Ascending aorta (tissue), 2 donors: ENCODE measurements around the gene TTC24. TPM values are rescaled to one million over a fixed set of nuclear protein-coding genes. Genes with fewer than 3 reads are reported as not detected.
A peak's percentile ranks its signal among the peaks of the same experiment; 100 is the strongest.

ENCODE experiments used
- DNase-seq, 2 donors: peaks; one replicate each; pipeline ENCODE4 v3.0.0-alpha.2; 2019; ENCODE audit warnings: low spot score in 2 of 2
- H3K27ac ChIP-seq, 2 donors: fragments of 200-600 bp; sonication (generic); one replicate each; pipeline ENCODE4 v1.5.1; 2016 to 2017; ENCODE audit warnings: mild to moderate bottlenecking in 1 of 2
- H3K27me3 ChIP-seq: fragments of 200-600 bp; sonication (generic); one replicate; pipeline ENCODE4 v1.5.1; 2017
- H3K36me3 ChIP-seq, 2 donors: fragments of 200-600 bp; sonication (generic); one replicate each; pipeline ENCODE4 v1.5.1; 2016
- H3K4me1 ChIP-seq, 2 donors: fragments of 200-600 bp; sonication (generic); one replicate each; pipeline ENCODE4 v1.5.1; 2016 to 2017; ENCODE audit warnings: mild to moderate bottlenecking in 1 of 2
- H3K4me3 ChIP-seq, 2 donors: fragments of 200-600 bp; sonication (generic); one replicate each; pipeline ENCODE4 v1.5.1; 2016 to 2017; ENCODE audit warnings: mild to moderate bottlenecking in 1 of 2
- H3K9me3 ChIP-seq, 2 donors: fragments of 200-600 bp; sonication (generic); one replicate each; pipeline ENCODE4 v1.5.1; 2016
- CTCF ChIP-seq, 3 experiments: fragments of 200-600 bp in 2 of 3; fragments of 450-650 bp in 1 of 3; sonication (generic) in 2 of 3; IDR thresholded peaks; one replicate each; pipeline ENCODE4 v1.5.1; 2016 to 2019; ENCODE audit warnings: antibody characterized with exemption in 3 of 3, mild to moderate bottlenecking in 1 of 3, moderate library complexity in 1 of 3
- intact Hi-C: fragments of 100-400 bp; cut with DNase I; formaldehyde crosslinking; loops from one replicate; pipeline ENCODE4 v1.15.1; 2023
- total RNA-seq: library from RNA; depleted of rRNA; stranded (reverse); fragments of >200 nt; gene quantifications from one replicate; pipeline ENCODE4 v1.1.0, GENCODE V29; 2016

The TTC24 gene
- total RNA-seq, 1 donor from 2014 or later, result not detected

- intact Hi-C loops, result no loop called here
- H3K27ac ChIP-seq, result no peak overlapping the region
- peaks cover 2 to 4% of the 10 kb centered on the region in 2 donors for H3K4me1 ChIP-seq
- no peaks in the 10 kb centered on the region for H3K9me3 ChIP-seq
- no peaks in the 10 kb centered on the region for H3K36me3 ChIP-seq
- H3K4me3 ChIP-seq, result no peak overlapping the region
- H3K27me3 ChIP-seq, result no peaks in the 10 kb centered on the region
- DNase-seq, result no peak
- TF ChIP-seq CTCF (IDR thresholded peaks at IDR 0.05), result no peak
Measured at GRCh38 chr1:156612666-156613065, 33.1 kb downstream of the TTC24 start.

GRCh38 chr1:156615946-156616345 is 36.4 kb downstream of the TTC24 start:
- no peak for TF ChIP-seq CTCF (IDR thresholded peaks at IDR 0.05)
- Histone ChIP-seq H3K27me3 (no peaks in the 10 kb centered on the region), H3K4me1 (peaks cover 2 to 4% of the 10 kb centered on the region in 2 donors), H3K36me3 (no peaks in the 10 kb centered on the region), H3K27ac (peak overlapping the region; percentile 1 to 10), H3K4me3 (no peak overlapping the region), H3K9me3 (no peaks in the 10 kb centered on the region)
- intact Hi-C loops, result no loop called here
- DNase-seq, result no peak

DNA sequence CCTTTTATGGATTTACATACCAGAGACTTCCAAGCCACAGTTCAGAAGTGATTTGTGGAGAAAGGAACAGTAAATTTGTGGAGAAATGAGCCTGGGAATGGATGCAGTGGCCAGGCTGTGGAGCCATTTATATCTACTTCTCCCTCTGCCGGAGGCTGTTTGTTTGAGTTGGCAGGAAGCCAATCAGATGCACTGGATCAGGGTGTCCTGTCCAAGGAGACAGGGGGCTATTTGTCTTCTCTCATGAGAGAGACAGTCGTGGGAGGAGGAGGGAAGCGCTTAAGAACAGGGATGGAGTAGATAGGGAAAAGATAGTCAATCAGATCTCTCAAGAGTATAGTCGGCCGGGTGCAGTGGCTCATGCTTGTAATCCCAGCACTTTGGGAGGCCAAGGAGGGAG is 36.9 kb downstream of the TTC24 start:
- Histone ChIP-seq H3K36me3 (no peaks in the 10 kb centered on the region), H3K9me3 (no peaks in the 10 kb centered on the region), H3K4me1 (peaks cover 2 to 4% of the 10 kb centered on the region in 2 donors), H3K4me3 (no peak overlapping the region), H3K27me3 (no peaks in the 10 kb centered on the region), H3K27ac (peak overlapping the region; percentile 1 to 10)
- no peak for TF ChIP-seq CTCF (IDR thresholded peaks at IDR 0.05)
- DNase-seq, result no peak
- intact Hi-C loops, result no loop called here

DNA sequence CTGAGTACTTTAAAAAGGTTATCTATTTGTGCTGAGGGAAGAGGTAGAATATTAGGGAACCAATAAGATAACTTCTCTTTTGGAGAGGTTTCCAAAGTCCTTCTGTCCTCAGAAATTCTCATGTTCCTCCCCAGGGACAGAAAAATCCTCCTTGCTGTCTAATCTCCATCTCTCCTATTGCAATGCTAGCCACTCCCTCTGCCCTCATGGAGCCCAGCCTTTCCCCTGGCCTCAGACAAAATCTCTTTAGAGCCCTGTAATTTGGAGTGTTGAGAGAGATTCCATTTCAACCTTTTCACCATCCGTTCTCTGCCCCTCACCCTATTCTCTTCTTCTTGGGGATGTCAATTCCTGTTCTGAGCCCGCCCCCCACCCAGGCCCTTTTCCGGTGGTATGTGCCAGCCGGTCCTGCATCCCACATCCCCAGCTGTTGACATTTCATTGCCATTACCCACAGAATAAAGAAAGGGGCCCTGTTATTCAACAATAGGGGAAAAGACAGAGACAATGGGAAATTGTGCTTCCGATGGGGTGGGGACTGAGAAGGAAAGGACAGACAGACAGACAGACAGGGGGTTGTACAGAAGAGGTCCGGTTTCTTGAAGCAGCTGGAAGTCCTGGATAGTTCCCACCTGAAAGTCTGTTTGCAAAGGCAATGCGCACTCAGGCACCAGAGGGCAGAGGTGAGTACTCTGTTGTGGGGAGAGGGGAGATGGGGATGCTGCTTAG is 39.5 kb downstream of the TTC24 start, which contains the start of gene HAPLN2:
TSS of gene HAPLN2 (plus strand) at position 563 of the 729 bp plus-strand sequence. CDS start 4,076 bp downstream, outside the sequence.
- Histone ChIP-seq H3K4me1 (peaks cover 4 to 5% of the 10 kb centered on the region in 2 donors), H3K27me3 (peaks cover 8% of the 10 kb centered on the region), H3K27ac (no peak within 1 kb of the TSS), H3K9me3 (no peaks in the 10 kb centered on the region), H3K36me3 (no peaks in the 10 kb centered on the region), H3K4me3 (no peak within 1 kb of the TSS)
- DNase-seq, result no peak
- TF ChIP-seq CTCF (IDR thresholded peaks at IDR 0.05), result peak in 1 of 3 experiments; percentile 13
- intact Hi-C loops, result no loop called here

- Histone ChIP-seq H3K4me3 (no peak overlapping the region), H3K4me1 (peaks cover 6 to 9% of the 10 kb centered on the region in 2 donors), H3K27me3 (peaks cover 11% of the 10 kb centered on the region), H3K27ac (no peak overlapping the region), H3K36me3 (no peaks in the 10 kb centered on the region), H3K9me3 (no peaks in the 10 kb centered on the region)
- TF ChIP-seq CTCF (IDR thresholded peaks at IDR 0.05), result no peak
- DNase-seq, result no peak
- intact Hi-C loops, result no loop called here
Measured at GRCh38 chr1:156619582-156619955, 40.0 kb downstream of the TTC24 start.
